GM15510 (cell line): ENCODE measurements around the gene DPY19L2.

Experiments used
- POLR2A ChIP-seq: IDR thresholded peaks from 3 replicates; pipeline ENCODE4 v1.6.1; 2011; ENCODE audit warnings: borderline replicate concordance; ENCODE audit not compliant: insufficient read length; ENCODE audit errors: extremely low read depth

Gene DPY19L2

DNA sequence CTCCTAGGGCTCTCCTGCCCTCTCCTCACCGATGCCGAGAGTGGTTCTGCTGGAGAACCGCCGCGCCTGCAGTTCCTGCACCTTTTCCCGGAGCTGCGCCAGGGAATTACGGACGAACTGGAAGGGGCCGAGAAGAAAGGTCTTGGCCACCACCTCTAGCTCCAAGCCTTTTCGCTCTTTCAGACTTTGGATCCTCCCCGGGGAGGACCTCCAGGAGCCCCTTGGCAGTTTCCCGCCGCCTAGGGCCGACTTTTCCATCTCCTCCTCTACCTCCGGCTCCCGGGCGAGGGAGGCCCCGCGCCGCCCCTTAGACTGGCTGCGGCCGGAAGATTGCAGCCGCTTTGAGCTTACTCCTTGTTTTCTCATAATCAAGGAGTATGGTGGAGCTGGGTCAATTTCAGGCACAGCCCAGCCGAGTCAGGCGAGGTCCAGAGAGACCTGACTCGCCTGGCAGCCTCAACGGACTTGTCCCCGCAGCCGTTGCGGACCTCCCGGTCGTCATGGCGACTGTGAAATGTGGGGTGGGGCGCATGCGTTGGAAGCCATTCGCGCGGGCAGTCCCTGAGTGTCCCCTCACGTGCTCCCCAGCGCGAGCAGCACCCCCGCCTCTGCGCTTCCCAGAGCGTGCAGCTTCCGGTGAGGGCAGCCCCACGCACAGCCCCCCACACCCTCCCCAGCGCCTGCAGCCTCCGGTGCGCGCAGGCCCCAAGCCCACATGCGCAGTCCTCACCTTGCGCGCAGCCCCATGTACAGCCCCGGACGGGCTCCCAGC is at the start of gene DPY19L2:
DPY19L2 (minus strand) TSS at position 466 of the 772 bp plus-strand sequence; CDS start at position 366, 100 bp downstream.
- no peak for TF ChIP-seq POLR2A

DNA sequence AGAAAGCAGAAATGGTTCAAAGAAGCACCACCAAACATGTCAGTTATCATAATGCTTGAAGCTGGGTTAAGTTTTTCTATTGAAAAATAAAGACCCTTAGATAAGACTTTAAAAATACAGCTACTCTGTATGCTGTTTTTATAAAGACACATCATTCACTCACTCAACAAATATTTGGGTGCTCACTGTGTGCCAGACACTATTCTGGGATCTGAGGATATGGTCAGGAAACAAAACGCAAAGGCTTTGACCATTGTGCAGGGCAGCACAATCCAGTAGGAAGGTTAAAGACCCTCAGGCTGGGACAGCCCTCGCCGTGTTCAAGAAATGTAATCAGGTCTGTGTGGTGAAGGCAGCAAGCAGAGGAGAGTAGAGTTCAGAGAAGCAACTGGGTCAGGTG is 38.0 kb upstream of the DPY19L2 start:
- no peak for TF ChIP-seq POLR2A

DNA sequence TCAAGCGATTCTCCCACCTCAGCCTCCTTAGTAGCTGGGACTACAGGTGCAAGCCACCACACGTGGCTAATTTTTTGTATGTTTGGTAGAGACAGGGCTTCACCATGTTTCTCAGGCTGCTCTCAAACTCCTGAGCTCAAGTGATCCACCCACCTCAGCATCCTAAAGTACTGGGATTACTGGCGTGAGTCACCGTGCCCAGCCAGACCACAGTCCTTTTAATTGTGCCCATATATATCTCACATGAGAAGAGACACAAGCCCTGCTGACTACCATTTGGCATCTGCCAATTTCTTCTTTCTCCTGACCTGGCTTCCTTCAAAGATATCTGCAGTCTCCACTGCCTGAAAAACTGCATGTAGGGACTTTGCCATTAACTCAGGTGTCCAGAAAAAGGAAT is 142.5 kb downstream of the DPY19L2 start:
- TF ChIP-seq POLR2A, result no peak

DNA sequence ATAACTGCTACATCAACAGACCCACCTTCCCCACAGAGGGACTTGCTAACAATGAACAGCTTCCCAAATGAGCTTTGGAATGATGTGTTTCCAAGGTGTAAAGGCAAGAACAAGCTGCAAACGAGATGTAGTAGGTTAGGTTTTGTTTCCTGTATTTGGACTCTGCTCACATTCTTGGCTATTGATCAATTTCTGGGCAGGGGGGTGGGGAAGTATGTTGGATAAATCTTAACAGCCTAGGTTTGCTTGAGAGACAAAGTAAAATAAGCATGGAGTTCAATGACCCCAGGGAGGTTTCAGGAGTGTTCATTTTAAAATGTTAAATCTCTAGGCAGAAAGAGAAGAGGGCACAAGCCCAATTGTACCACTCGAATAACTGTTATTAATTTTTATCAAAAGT is 146.6 kb downstream of the DPY19L2 start:
- TF ChIP-seq POLR2A, result no peak
